ENCODE data around the gene RNF167. TPM values are rescaled to one million over a fixed set of nuclear protein-coding genes. Genes with fewer than 3 reads are reported as not detected.

RNF167 gene
- polyA plus RNA-seq, 1 donor (not counting 4 experiments of a cell fraction or from before 2014, with no cell fraction given), result 101 TPM

DNA sequence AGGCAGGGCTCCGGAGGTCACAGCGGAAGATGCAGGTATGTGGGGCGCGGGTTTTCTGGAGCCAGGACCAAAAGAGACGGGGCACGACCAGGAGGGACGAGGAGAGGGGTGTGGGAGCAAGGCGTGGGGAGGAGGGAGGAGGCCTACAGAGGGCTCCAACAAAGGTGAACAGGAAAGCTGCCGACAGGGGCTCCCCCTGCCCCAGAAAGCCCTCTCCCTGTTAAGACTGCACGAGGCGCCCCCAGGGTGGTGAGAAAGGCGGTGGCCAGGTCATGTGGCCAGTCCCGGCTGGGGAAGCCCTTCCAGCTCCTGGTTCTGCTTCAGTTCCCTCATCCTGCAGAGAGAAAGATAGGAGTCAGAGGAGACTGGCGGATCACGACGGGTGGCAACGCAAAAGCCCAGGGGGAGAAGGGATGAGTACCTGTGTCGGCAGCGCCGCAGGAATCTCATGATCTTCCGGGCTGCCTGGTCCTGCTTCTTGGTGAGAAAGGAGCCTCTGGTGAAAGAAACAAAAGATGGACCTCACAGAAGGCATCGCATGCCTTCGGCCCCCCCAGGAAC lies 28.5 kb downstream of the RNF167 start:
- no peaks in the 10 kb centered on the region for H4K20me1 ChIP-seq (ENCODE audit: control insufficient read depth, extremely low read depth, insufficient read depth, low read length)
- H3K36me3 ChIP-seq (ENCODE audit: control insufficient read depth in 2 of 2, extremely low read depth in 1 of 2, insufficient read depth in 2 of 2, low read length in 2 of 2), result peaks cover 20 to 27% of the 10 kb centered on the region in 2 experiments
- no peaks in the 10 kb centered on the region for H3K9me1 ChIP-seq (ENCODE audit: control insufficient read depth, extremely low read depth, insufficient read depth, low read length)
- H3K27me3 ChIP-seq (ENCODE audit: control insufficient read depth, extremely low read depth, insufficient read depth, low read length), result no peaks in the 10 kb centered on the region
- peaks cover 31% of the 10 kb centered on the region for H3K4me1 ChIP-seq (ENCODE audit: control insufficient read depth, extremely low read depth, insufficient read depth, low read length)
- H3K9ac ChIP-seq (ENCODE audit: control insufficient read depth, extremely low read depth, insufficient read depth, low read length), result peak overlapping the region; percentile 97
- DNase-seq (ENCODE audit: low read depth, low spot score) (no peak), FAIRE-seq (no peak)
- peak overlapping the region; percentile 95 for H3K4me2 ChIP-seq (ENCODE audit: control insufficient read depth, extremely low read depth, insufficient read depth, low read depth, low read length)
- peak overlapping the region; percentile 99 for H3K27ac ChIP-seq (ENCODE audit: control insufficient read depth, insufficient read depth, low read length)
- peaks cover 5% of the 10 kb centered on the region for H3K79me2 ChIP-seq (ENCODE audit: control insufficient read depth, insufficient read depth, low read length)
- dilution Hi-C loops (cut with MboI; ENCODE audit: extremely low pct_ligation_motif_present, low sequenced_read_pairs), result no loop called here
- H3K4me3 ChIP-seq (ENCODE audit: control insufficient read depth in 2 of 3, extremely low read depth in 1 of 3, insufficient read depth in 2 of 3, low read depth in 1 of 3, low read length in 3 of 3), result peak overlapping the region; percentile 71 to 94 (median 92)
- peak overlapping the region; percentile 49 for H2AFZ ChIP-seq (ENCODE audit: control insufficient read depth, low read length)
- no peaks in the 10 kb centered on the region for H3K9me3 ChIP-seq (ENCODE audit: control insufficient read depth, low read depth, low read length)
- TF ChIP-seq EZH2 (IDR thresholded peaks at IDR 0.05; ENCODE audit: low read length), result no peak
- TF ChIP-seq, protein P1, sequence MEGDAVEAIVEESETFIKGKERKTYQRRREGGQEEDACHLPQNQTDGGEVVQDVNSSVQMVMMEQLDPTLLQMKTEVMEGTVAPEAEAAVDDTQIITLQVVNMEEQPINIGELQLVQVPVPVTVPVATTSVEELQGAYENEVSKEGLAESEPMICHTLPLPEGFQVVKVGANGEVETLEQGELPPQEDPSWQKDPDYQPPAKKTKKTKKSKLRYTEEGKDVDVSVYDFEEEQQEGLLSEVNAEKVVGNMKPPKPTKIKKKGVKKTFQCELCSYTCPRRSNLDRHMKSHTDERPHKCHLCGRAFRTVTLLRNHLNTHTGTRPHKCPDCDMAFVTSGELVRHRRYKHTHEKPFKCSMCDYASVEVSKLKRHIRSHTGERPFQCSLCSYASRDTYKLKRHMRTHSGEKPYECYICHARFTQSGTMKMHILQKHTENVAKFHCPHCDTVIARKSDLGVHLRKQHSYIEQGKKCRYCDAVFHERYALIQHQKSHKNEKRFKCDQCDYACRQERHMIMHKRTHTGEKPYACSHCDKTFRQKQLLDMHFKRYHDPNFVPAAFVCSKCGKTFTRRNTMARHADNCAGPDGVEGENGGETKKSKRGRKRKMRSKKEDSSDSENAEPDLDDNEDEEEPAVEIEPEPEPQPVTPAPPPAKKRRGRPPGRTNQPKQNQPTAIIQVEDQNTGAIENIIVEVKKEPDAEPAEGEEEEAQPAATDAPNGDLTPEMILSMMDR (optimal IDR thresholded peaks at IDR 0.05 in 1 of 3, IDR thresholded peaks at IDR 0.05 in 1 of 3, conservative IDR thresholded peaks at IDR 0.05 in 1 of 3; ENCODE audit: extremely low read depth in 1 of 3, insufficient read depth in 2 of 3, low read length in 3 of 3), result no peak

DNA sequence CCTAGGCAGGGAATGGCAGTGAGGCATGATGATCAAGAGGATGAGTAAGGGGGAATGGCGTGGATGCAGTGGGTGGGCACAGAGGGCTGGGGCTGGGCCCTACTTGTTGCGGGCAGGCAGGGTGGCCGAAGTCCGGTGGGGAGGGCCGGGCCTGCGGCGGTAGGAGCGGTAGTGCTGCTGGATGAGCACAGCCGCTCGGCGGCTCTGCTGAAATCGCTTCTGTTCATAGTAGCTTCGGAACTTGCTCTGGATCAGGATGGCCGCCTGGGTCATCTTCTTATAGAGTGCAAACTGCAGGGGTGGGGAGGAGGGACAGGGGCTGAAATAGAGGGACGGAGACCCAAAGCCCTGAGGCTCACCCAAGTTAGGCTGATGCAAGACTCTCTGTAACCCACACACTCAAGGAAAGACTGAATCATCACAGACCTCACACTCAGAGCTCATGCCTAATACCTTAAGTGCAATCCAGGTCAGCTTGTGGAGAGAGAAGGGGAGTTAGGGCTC lies 29.0 kb downstream of the RNF167 start:
- no peaks in the 10 kb centered on the region for H3K9me1 ChIP-seq (ENCODE audit: control insufficient read depth, extremely low read depth, insufficient read depth, low read length)
- H3K27ac ChIP-seq (ENCODE audit: control insufficient read depth, insufficient read depth, low read length), result peak overlapping the region; percentile 99
- dilution Hi-C loops (cut with MboI; ENCODE audit: extremely low pct_ligation_motif_present, low sequenced_read_pairs), result no loop called here
- H2AFZ ChIP-seq (ENCODE audit: control insufficient read depth, low read length), result no peak overlapping the region
- DNase-seq (ENCODE audit: low read depth, low spot score) (no peak), FAIRE-seq (peak; percentile 83)
- peak overlapping the region in 2 of 3 experiments; percentile 71 to 92 for H3K4me3 ChIP-seq (ENCODE audit: control insufficient read depth in 2 of 3, extremely low read depth in 1 of 3, insufficient read depth in 2 of 3, low read depth in 1 of 3, low read length in 3 of 3)
- H4K20me1 ChIP-seq (ENCODE audit: control insufficient read depth, extremely low read depth, insufficient read depth, low read length), result no peaks in the 10 kb centered on the region
- TF ChIP-seq, protein P1 (optimal IDR thresholded peaks at IDR 0.05 in 1 of 3, IDR thresholded peaks at IDR 0.05 in 1 of 3, conservative IDR thresholded peaks at IDR 0.05 in 1 of 3; ENCODE audit: extremely low read depth in 1 of 3, insufficient read depth in 2 of 3, low read length in 3 of 3), result no peak
- no peak for TF ChIP-seq EZH2 (IDR thresholded peaks at IDR 0.05; ENCODE audit: low read length)
- peak overlapping the region; percentile 97 for H3K9ac ChIP-seq (ENCODE audit: control insufficient read depth, extremely low read depth, insufficient read depth, low read length)
- peaks cover 20 to 31% of the 10 kb centered on the region in 2 experiments for H3K36me3 ChIP-seq (ENCODE audit: control insufficient read depth in 2 of 2, extremely low read depth in 1 of 2, insufficient read depth in 2 of 2, low read length in 2 of 2)
- H3K4me2 ChIP-seq (ENCODE audit: control insufficient read depth, extremely low read depth, insufficient read depth, low read depth, low read length), result peak overlapping the region; percentile 95
- no peaks in the 10 kb centered on the region for H3K27me3 ChIP-seq (ENCODE audit: control insufficient read depth, extremely low read depth, insufficient read depth, low read length)
- H3K9me3 ChIP-seq (ENCODE audit: control insufficient read depth, low read depth, low read length), result no peaks in the 10 kb centered on the region
- peaks cover 31% of the 10 kb centered on the region for H3K4me1 ChIP-seq (ENCODE audit: control insufficient read depth, extremely low read depth, insufficient read depth, low read length)
- peaks cover 5% of the 10 kb centered on the region for H3K79me2 ChIP-seq (ENCODE audit: control insufficient read depth, insufficient read depth, low read length)

All from keratinocyte (primary cell).